ENCODE results near the gene CHMP6.

CHMP6 gene

GRCh38 chr17:80976701-80977100 is 14.9 kb upstream of the CHMP6 start:
- TF ChIP-seq, protein P1, sequence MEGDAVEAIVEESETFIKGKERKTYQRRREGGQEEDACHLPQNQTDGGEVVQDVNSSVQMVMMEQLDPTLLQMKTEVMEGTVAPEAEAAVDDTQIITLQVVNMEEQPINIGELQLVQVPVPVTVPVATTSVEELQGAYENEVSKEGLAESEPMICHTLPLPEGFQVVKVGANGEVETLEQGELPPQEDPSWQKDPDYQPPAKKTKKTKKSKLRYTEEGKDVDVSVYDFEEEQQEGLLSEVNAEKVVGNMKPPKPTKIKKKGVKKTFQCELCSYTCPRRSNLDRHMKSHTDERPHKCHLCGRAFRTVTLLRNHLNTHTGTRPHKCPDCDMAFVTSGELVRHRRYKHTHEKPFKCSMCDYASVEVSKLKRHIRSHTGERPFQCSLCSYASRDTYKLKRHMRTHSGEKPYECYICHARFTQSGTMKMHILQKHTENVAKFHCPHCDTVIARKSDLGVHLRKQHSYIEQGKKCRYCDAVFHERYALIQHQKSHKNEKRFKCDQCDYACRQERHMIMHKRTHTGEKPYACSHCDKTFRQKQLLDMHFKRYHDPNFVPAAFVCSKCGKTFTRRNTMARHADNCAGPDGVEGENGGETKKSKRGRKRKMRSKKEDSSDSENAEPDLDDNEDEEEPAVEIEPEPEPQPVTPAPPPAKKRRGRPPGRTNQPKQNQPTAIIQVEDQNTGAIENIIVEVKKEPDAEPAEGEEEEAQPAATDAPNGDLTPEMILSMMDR (IDR thresholded peaks at IDR 0.05; ENCODE audit: control insufficient read depth, extremely low read depth, insufficient read depth): no peak
- H3K4me3 ChIP-seq (ENCODE audit: low read depth, low read length): no peak overlapping the region

DNA sequence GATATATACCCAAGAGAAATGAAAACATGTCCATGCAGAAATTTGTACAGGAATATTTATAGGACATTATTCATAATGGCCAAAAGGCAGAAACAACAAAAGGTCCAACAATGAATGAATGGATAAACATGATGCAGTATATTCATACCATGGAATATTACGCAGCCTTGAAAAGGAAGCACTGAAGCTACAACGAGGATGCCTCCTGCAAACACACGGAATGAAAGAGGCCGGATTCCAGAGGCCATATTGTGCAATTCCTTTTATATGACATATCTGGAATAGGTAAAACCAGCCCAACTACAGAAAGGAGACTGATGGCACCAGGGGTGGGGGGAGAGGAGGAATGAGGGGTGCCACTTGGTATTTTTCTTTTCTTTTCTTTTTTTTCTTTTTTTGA is 14.5 kb upstream of the CHMP6 start:
- no peak for DNase-seq (ENCODE audit: low read depth)
- H3K4me3 ChIP-seq (ENCODE audit: low read depth, low read length): no peak overlapping the region
- TF ChIP-seq, protein P1 (IDR thresholded peaks at IDR 0.05; ENCODE audit: control insufficient read depth, extremely low read depth, insufficient read depth): no peak

More at GRCh38 chr17:80976701-80977100, 14.9 kb upstream of the CHMP6 start:
- no peak for DNase-seq (ENCODE audit: low read depth)

- no peak for DNase-seq (ENCODE audit: low read depth)
- TF ChIP-seq, protein P1 (IDR thresholded peaks at IDR 0.05; ENCODE audit: control insufficient read depth, extremely low read depth, insufficient read depth): no peak
- H3K4me3 ChIP-seq (ENCODE audit: low read depth, low read length): no peak overlapping the region
Measured at GRCh38 chr17:80978499-80979497, 12.8 kb upstream of the CHMP6 start.

DNA sequence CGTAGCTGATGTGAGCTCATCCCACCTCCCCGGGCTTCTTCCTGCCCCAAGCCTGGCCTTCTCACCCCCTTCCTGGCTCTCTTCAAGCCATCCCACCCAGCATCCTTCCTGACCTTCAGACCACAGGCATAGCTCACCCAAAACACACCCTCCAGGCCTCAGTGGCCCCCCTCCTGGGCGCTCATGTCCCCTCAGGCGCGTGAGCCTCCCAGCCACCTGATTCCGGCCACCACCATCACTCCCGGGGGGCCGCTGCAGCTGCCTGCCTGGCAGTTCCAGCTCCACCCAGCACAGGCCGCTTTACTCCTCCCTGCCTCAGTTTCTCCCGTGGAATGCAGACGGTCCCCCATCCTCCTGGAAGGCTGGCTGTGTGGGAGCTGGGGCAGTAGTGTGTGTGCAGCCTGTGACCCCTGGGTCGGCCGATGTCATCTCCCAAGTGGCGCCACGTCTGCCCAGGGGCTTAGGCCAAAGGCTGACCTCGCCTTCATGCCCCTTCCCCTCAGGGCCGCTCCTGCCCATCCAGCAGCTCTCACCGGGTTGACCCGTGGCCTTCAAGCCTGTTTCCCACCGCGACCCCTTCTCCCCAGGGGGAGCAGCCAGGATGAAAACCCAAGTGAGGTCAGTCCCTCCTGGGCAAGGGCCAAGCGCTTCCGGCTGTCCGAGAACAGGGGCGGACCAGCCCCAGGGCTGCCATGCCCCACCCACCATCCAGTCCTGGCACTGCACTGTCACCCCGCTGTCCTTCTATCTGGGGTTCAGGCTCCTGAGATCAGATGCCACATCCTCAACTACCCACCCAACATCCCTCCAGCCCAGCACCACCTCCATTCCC is 11.9 kb upstream of the CHMP6 start:
- no peak overlapping the region for H3K4me3 ChIP-seq (ENCODE audit: low read depth, low read length)
- TF ChIP-seq, protein P1 (IDR thresholded peaks at IDR 0.05; ENCODE audit: control insufficient read depth, extremely low read depth, insufficient read depth): no peak
- DNase-seq (ENCODE audit: low read depth): no peak

GRCh38 chr17:80980397-80981061 is 11.1 kb upstream of the CHMP6 start:
- DNase-seq (ENCODE audit: low read depth): no peak
- TF ChIP-seq, protein P1 (IDR thresholded peaks at IDR 0.05; ENCODE audit: control insufficient read depth, extremely low read depth, insufficient read depth): no peak
- no peak overlapping the region for H3K4me3 ChIP-seq (ENCODE audit: low read depth, low read length)

- no peak for DNase-seq (ENCODE audit: low read depth)
- H3K4me3 ChIP-seq (ENCODE audit: low read depth, low read length): no peak overlapping the region
- TF ChIP-seq, protein P1 (IDR thresholded peaks at IDR 0.05; ENCODE audit: control insufficient read depth, extremely low read depth, insufficient read depth): peak; percentile 91
Measured at GRCh38 chr17:80981062-80981902, 10.4 kb upstream of the CHMP6 start.
